Measurements from ENCODE around the gene TAF7L.
"Not testable (repeated sequence)": the region's sequence is repeated elsewhere in the genome, so short reads cannot be mapped to it uniquely, and the experiment has no call there.

TAF7L gene

GRCh38 chrX:101290957-101291603, at the start of gene TAF7L:
TSS of gene TAF7L (minus strand) at chrX:101291334. CDS start at chrX:101287543, 3,791 bp downstream.
- DNase-seq, result no peak

GRCh38 chrX:101337776-101338271, 46.7 kb upstream of the TAF7L start:
- no peak for DNase-seq

- not testable (repeated sequence) for DNase-seq
These were observed 43.2 kb upstream of the TAF7L start for GRCh38 chrX:101334310-101334709.

GRCh38 chrX:101326600-101326999, 35.5 kb upstream of the TAF7L start:
- DNase-seq, result not testable (repeated sequence)

- DNase-seq, result no peak
These were observed 12.7 kb upstream of the TAF7L start for GRCh38 chrX:101303790-101304189.

GRCh38 chrX:101295603-101296002, 4.5 kb upstream of the TAF7L start:
- not testable (repeated sequence) for DNase-seq

GRCh38 chrX:101287402-101287801, 3.7 kb downstream of the TAF7L start:
- no peak for DNase-seq

GRCh38 chrX:101276238-101276637, 14.9 kb downstream of the TAF7L start:
- no peak for DNase-seq

- DNase-seq, result no peak
These were observed 16.9 kb downstream of the TAF7L start for GRCh38 chrX:101274198-101274597.

GRCh38 chrX:101265869-101266428, 25.2 kb downstream of the TAF7L start:
- peak; percentile 2 for DNase-seq

GRCh38 chrX:101263766-101264165, 27.4 kb downstream of the TAF7L start:
- no peak for DNase-seq

- no peak for DNase-seq
These were observed 28.5 kb downstream of the TAF7L start for GRCh38 chrX:101262590-101262989.

GRCh38 chrX:101260435-101260834, 30.7 kb downstream of the TAF7L start:
- no peak for DNase-seq

GRCh38 chrX:101258259-101258581, 32.9 kb downstream of the TAF7L start:
- no peak for DNase-seq

- DNase-seq, result no peak
These were observed 33.5 kb downstream of the TAF7L start for GRCh38 chrX:101257448-101258258.

- DNase-seq, result no peak
These were observed 38.5 kb downstream of the TAF7L start for GRCh38 chrX:101252634-101253033.

- DNase-seq, result no peak
These were observed 49.6 kb downstream of the TAF7L start for GRCh38 chrX:101241531-101241930.

- DNase-seq, result no peak
These were observed 54.1 kb downstream of the TAF7L start for GRCh38 chrX:101237041-101237440.

GRCh38 chrX:101232316-101232715, 58.8 kb downstream of the TAF7L start:
- no peak for DNase-seq

- no peak for DNase-seq
These were observed 60.1 kb downstream of the TAF7L start for GRCh38 chrX:101231080-101231479.

- DNase-seq, result no peak
These were observed 60.5 kb downstream of the TAF7L start for GRCh38 chrX:101230636-101231035.

GRCh38 chrX:101229170-101229569, 62.0 kb downstream of the TAF7L start:
- no peak for DNase-seq

GRCh38 chrX:101223226-101223625, 67.9 kb downstream of the TAF7L start:
- DNase-seq, result no peak

GRCh38 chrX:101220662-101221260, 70.4 kb downstream of the TAF7L start:
- no peak for DNase-seq

All from T1000 (cell line).